Activated T-cell treated with anti-CD3 and anti-CD28 coated beads, Interleukin-2, amount 50 U/mL, for 72 hours (primary cell): ENCODE data around the gene HSPB8. TPM values are rescaled to one million over a fixed set of nuclear protein-coding genes. Genes with fewer than 3 reads are reported as not detected.

Experiments used
- ATAC-seq, 2 donors: fragments of 150-1000 bp; cut with Tn5 transposase; replicated peaks in 1 of 2; 2 replicates each; pipeline ENCODE4 v1.10.0; 2021; ENCODE audit warnings: moderate library complexity in 2 of 2, mild to moderate bottlenecking in 1 of 2
- DNase-seq, 2 donors: peaks; one replicate each; pipeline ENCODE4 v3.0.0; 2021 to 2022; ENCODE audit warnings: mixed read lengths in 1 of 2
- H3K27ac Mint-ChIP-seq: one replicate; pipeline ENCODE4 v1.8.0; 2022; ENCODE audit warnings: mild to moderate bottlenecking, moderate library complexity, mixed read lengths
- H3K27me3 Mint-ChIP-seq: one replicate; pipeline ENCODE4 v1.8.0; 2022; ENCODE audit warnings: low read depth, mixed read lengths
- H3K36me3 Mint-ChIP-seq, 2 donors: one replicate each; pipeline ENCODE4 v1.8.0; 2022; ENCODE audit warnings: mixed read lengths in 2 of 2, mild to moderate bottlenecking in 1 of 2; ENCODE audit not compliant: insufficient read depth in 2 of 2
- H3K4me1 Mint-ChIP-seq: one replicate; pipeline ENCODE4 v1.8.0; 2022; ENCODE audit warnings: low read depth, mixed read lengths
- H3K4me3 Mint-ChIP-seq, 2 donors: one replicate each; pipeline ENCODE4 v1.8.0; 2022; ENCODE audit warnings: mild to moderate bottlenecking in 2 of 2, mixed read lengths in 2 of 2, moderate library complexity in 2 of 2
- H3K9me3 Mint-ChIP-seq, 2 donors: one replicate each; pipeline ENCODE4 v1.8.0; 2022; ENCODE audit warnings: mixed read lengths in 2 of 2
- total RNA-seq, 2 donors: library from RNA; stranded (reverse); gene quantifications; one replicate each; pipeline ENCODE4 v1.2.3, GENCODE V29; 2022

The HSPB8 gene
- total RNA-seq, 2 donors from 2014 or later = not detected

DNA sequence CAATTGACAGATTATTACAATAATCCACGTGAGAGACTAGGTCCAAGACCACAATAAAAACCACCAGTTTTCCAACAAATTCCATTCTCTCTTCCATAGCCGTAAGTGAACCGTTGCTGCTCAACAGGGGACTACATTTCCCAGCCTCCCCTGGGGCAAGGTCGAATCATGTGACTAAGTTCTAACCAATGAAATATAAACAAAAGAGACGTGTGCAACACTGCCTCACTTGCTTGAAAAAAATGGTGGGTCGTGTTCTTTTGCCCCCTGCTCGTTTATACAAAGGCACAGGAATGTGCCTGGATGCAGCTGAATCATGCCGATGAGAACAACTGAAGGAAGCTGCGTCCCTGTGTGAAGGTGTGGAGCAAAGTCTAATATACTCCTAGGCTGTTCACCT is 51.1 kb downstream of the HSPB8 start:
- no peak for ATAC-seq
- no peak overlapping the region for H3K27ac Mint-ChIP-seq
- peaks cover 0 to 7% of the 10 kb centered on the region in 2 donors for H3K9me3 Mint-ChIP-seq

DNA sequence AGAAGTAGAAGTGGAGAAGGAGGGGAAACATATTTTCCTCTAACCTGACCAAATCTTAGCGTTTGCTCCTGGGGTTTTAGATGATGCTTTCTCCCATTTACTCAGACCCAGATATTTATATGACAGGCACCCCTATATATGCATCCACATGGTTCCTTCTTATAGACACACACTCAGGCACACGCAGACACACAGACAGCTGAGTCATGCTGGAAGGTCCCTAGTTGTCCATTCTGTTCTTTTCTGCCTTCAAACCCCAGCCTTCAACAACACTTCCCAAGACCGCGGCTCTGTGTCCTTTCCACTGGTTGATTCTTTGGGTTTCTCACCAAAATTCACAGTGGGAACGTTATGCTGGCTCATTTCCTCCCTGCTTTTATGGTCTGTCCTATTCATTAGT is 52.1 kb downstream of the HSPB8 start:
- ATAC-seq (no peak), DNase-seq (no peak)
- H3K4me3 Mint-ChIP-seq = no peak overlapping the region
- H3K27ac Mint-ChIP-seq = no peak overlapping the region
- H3K36me3 Mint-ChIP-seq = no peaks in the 10 kb centered on the region
- H3K4me1 Mint-ChIP-seq = no peaks in the 10 kb centered on the region
- peaks cover 0 to 7% of the 10 kb centered on the region in 2 donors for H3K9me3 Mint-ChIP-seq
- H3K27me3 Mint-ChIP-seq = peaks cover 15% of the 10 kb centered on the region

More for the DNA sequence above, 51.1 kb downstream of the HSPB8 start:
- Mint-ChIP-seq H3K27me3 (peaks cover 15% of the 10 kb centered on the region), H3K36me3 (no peaks in the 10 kb centered on the region), H3K4me1 (no peaks in the 10 kb centered on the region), H3K4me3 (no peak overlapping the region)
- no peak for DNase-seq

DNA sequence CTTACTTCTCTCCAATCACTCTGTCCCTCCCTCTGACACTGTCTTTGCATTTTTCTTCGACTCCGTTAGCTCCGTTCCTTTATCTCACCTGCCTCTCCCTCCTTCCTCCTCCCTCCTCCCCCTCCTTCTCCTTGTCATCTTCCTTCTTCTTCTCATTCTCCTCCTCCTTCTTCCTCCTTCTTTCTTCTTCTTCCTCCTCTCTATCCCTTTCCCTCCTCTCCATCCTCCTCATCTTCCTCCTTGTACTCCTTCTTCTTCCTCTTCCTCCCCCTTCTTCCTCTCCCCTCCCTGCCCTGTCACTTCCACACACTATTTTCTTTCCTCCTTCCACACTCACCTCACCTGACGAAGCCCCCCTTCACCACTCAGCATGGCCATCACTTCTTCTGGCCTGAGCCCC is 53.0 kb downstream of the HSPB8 start:
- H3K36me3 Mint-ChIP-seq = no peaks in the 10 kb centered on the region
- no peak for ATAC-seq
- H3K27me3 Mint-ChIP-seq = peaks cover 10% of the 10 kb centered on the region

DNA sequence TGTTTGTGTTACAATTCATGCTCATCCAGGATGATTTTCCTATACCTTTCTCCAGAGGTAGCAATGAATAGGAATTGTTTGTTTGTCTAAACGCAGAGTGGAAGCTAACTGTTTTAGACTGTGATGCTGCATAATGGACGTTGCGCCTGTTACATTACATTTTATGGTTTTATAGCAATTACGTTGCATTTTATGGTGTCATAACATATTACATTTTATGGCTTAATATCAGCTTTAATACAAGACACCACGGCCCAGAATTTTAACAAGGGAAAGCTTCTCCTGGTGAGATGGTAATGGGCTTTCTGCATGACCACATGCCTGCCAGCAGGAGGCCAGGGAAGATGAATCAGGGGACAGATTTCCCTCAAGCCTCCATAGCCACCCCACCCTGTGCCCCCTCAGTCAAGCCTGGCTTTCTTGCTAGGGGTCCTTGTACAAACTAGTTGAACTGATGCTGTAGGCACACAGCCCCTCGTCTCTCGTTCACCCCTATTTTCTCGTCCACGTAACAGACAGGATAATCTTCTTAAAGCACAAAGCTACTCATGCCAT is 56.5 kb downstream of the HSPB8 start:
- DNase-seq (no peak), ATAC-seq (no peak)
- H3K27ac Mint-ChIP-seq = no peak overlapping the region
- H3K9me3 Mint-ChIP-seq = peaks cover 0 to 4% of the 10 kb centered on the region in 2 donors
- H3K4me3 Mint-ChIP-seq = no peak overlapping the region
- H3K4me1 Mint-ChIP-seq = no peaks in the 10 kb centered on the region
- H3K27me3 Mint-ChIP-seq = peaks cover 10% of the 10 kb centered on the region
- H3K36me3 Mint-ChIP-seq = no peaks in the 10 kb centered on the region

More for the DNA sequence above, 53.0 kb downstream of the HSPB8 start:
- Mint-ChIP-seq H3K4me1 (no peaks in the 10 kb centered on the region), H3K27ac (no peak overlapping the region), H3K4me3 (no peak overlapping the region), H3K9me3 (peaks cover 0 to 7% of the 10 kb centered on the region in 2 donors)
- DNase-seq = no peak

DNA sequence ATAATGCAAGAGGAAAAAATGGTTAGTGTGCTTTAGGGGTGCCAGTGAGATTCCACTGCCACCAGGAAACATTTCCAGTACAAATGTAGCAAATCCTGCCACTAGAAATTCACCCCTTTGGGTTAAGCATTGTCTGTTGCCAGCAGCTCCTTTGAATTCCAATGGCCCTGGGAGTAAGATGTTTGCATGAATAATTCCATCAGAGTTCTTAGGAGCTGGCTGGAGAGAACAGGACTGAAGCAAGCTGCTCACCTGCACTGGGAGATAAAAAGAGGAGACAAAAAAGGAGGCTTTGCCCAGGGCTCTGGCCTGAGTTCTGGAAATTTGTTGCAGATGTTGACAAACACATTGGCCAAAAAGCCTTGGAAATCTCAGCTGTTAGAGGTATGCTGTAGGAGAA is 57.6 kb downstream of the HSPB8 start:
- Mint-ChIP-seq H3K9me3 (peaks cover 0 to 4% of the 10 kb centered on the region in 2 donors), H3K36me3 (no peaks in the 10 kb centered on the region), H3K27me3 (peaks cover 10% of the 10 kb centered on the region), H3K4me3 (no peak overlapping the region), H3K27ac (no peak overlapping the region), H3K4me1 (no peaks in the 10 kb centered on the region)
- no peak for DNase-seq
- no peak for ATAC-seq

DNA sequence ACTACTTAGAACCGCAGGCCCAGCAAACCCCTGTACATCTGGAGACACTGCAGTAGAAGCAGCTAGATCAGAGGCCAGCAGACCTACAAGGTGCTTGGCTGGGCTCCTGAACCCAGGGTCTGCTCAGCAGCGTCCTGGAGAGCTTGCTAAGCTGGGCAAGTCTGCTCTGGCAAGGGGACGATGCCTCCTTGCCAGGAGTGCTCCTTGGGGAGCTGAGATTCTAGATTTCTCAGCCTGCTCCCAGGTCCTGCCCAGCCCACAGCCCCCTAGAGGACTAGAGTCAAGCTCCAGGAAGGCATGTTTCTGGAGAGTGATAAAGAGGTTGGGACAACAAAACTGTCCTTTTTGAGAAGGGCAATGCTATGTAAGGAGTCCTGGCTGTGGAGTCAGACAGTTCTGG is 60.3 kb downstream of the HSPB8 start:
- DNase-seq = no peak
- H3K36me3 Mint-ChIP-seq = no peaks in the 10 kb centered on the region
- H3K4me3 Mint-ChIP-seq = no peak overlapping the region
- no peaks in the 10 kb centered on the region for H3K27me3 Mint-ChIP-seq
- H3K4me1 Mint-ChIP-seq = no peaks in the 10 kb centered on the region
- no peaks in the 10 kb centered on the region for H3K9me3 Mint-ChIP-seq
- ATAC-seq = no peak
- no peak overlapping the region for H3K27ac Mint-ChIP-seq

DNA sequence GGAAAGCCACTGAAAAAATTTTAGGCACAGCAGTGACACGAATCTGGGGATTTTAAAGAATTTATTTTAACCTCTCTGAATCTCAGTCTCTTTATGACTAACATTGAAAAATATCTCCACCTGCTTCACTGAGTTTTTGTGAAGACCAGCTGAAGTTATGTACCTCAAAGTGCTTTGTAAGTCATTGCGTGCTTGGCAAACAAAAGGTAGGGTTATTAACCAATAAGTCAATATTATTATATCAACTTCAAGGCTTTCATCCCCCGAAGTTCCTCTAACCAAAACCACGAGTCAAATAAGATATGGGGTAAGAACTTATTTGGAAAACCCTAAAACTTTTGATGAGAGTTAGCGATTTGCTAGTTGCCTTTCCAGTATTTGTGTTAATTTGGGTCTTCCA is 62.3 kb downstream of the HSPB8 start:
- Mint-ChIP-seq H3K4me1 (no peaks in the 10 kb centered on the region), H3K9me3 (no peaks in the 10 kb centered on the region), H3K27ac (no peak overlapping the region), H3K4me3 (no peak overlapping the region), H3K27me3 (no peaks in the 10 kb centered on the region), H3K36me3 (no peaks in the 10 kb centered on the region)
- ATAC-seq (no peak), DNase-seq (no peak)

DNA sequence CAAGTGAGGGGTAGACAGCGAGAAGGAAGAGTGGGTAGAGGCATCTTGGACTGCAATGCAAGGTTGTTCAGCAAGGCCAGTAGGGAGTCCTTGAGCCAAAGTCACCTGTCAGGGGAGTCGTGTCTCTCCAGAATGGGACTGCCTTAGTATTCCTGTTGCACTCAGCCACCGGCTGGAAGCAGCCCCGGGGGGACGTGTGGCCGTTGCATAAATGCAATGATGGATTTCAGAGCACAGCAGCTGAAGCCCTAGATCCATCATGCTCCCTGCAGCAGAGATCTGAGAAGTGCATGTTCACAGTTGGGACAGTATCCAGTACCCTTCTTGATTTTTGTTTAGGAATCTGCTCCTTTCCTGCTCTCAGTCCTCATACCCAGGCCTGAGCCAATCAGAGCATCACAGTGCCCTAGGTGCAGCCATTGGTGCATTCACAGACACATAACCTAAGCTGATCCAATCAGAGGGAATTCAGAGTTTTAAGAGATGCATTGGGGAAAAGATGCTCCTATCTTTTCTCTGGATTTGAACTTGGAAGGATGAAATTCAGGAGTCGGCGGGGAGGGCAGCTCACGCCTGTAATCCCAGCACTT is 62.9 kb downstream of the HSPB8 start:
- H3K27ac Mint-ChIP-seq = no peak overlapping the region
- H3K27me3 Mint-ChIP-seq = no peaks in the 10 kb centered on the region
- H3K4me3 Mint-ChIP-seq = no peak overlapping the region
- no peaks in the 10 kb centered on the region for H3K36me3 Mint-ChIP-seq
- DNase-seq (no peak), ATAC-seq (no peak)
- H3K4me1 Mint-ChIP-seq = no peaks in the 10 kb centered on the region
- H3K9me3 Mint-ChIP-seq = no peaks in the 10 kb centered on the region

Other genes starting within 250 kb of the HSPB8 start
- not detected for gene SRRM4, start 197.4 kb upstream of the HSPB8 start, total RNA-seq
- gene CCDC60, start 155.8 kb downstream of the HSPB8 start, total RNA-seq = not detected